Suppressor macrophage treated with lipopolysaccharide for 1 hour (primary cell): Measurements from ENCODE around the gene ARHGEF38.

ENCODE experiments used
- DNase-seq, 3 donors: peaks; one replicate each; pipeline ENCODE4 v3.0.0-alpha.2; 2020 to 2022

Gene ARHGEF38

GRCh38 chr4:105613306-105613705 lies 60.9 kb downstream of the ARHGEF38 start:
- no peak for DNase-seq

- DNase-seq: no peak
Measured at GRCh38 chr4:105619188-105619931, 66.9 kb downstream of the ARHGEF38 start.

GRCh38 chr4:105620640-105621323 lies 68.4 kb downstream of the ARHGEF38 start:
- DNase-seq: no peak

- no peak for DNase-seq
Measured at GRCh38 chr4:105622269-105622668, 69.8 kb downstream of the ARHGEF38 start.

- no peak for DNase-seq
Measured at GRCh38 chr4:105623099-105623498, 70.7 kb downstream of the ARHGEF38 start.

- peak in 2 of 3 donors; percentile 10 to 12 for DNase-seq
Measured at GRCh38 chr4:105624530-105624929, 72.1 kb downstream of the ARHGEF38 start.

GRCh38 chr4:105625214-105625613 lies 72.8 kb downstream of the ARHGEF38 start:
- no peak for DNase-seq

GRCh38 chr4:105626846-105627245 lies 74.4 kb downstream of the ARHGEF38 start:
- DNase-seq: no peak

- no peak for DNase-seq
Measured at GRCh38 chr4:105627620-105628019, 75.2 kb downstream of the ARHGEF38 start.

GRCh38 chr4:105630670-105631655 lies 78.5 kb downstream of the ARHGEF38 start:
- no peak for DNase-seq

- DNase-seq: peak in 1 of 3 donors; percentile 42
Measured at GRCh38 chr4:105631818-105632400, 79.5 kb downstream of the ARHGEF38 start.

- no peak for DNase-seq
Measured at GRCh38 chr4:105632599-105632998, 80.2 kb downstream of the ARHGEF38 start.

GRCh38 chr4:105633241-105633640 lies 80.8 kb downstream of the ARHGEF38 start:
- no peak for DNase-seq

- no peak for DNase-seq
Measured at GRCh38 chr4:105634402-105635080, 82.1 kb downstream of the ARHGEF38 start.

- peak; percentile 72 to 78 (median 77) for DNase-seq
Measured at GRCh38 chr4:105637408-105638176, 85.2 kb downstream of the ARHGEF38 start.

- DNase-seq: no peak
Measured at GRCh38 chr4:105641845-105642244, 89.4 kb downstream of the ARHGEF38 start.

GRCh38 chr4:105644257-105644656 lies 91.8 kb downstream of the ARHGEF38 start:
- DNase-seq: no peak

- DNase-seq: peak in 1 of 3 donors; percentile 6
Measured at GRCh38 chr4:105645440-105645839, 93.0 kb downstream of the ARHGEF38 start.

GRCh38 chr4:105650190-105650589 lies 97.8 kb downstream of the ARHGEF38 start:
- no peak for DNase-seq

GRCh38 chr4:105651884-105652283 lies 99.5 kb downstream of the ARHGEF38 start:
- no peak for DNase-seq

GRCh38 chr4:105652286-105652888 lies 100.0 kb downstream of the ARHGEF38 start:
- DNase-seq: no peak
